ENCODE data around the gene KIAA0513. TPM values are rescaled to one million over a fixed set of nuclear protein-coding genes. Genes with fewer than 3 reads are reported as not detected.

KIAA0513 gene
- total RNA-seq, 1 experiment from 2014 or later: 6.6 TPM

GRCh38 chr16:85088570-85089199, 61.1 kb downstream of the KIAA0513 start:
- Histone ChIP-seq H3K36me3 (ENCODE audit: control insufficient read depth in 1 of 2, insufficient read depth in 2 of 2, low read length in 2 of 2) (no peaks in the 10 kb centered on the region), H3K4me1 (ENCODE audit: control insufficient read depth in 1 of 2, insufficient read depth in 2 of 2, low read length in 2 of 2) (peaks cover 0 to 7% of the 10 kb centered on the region in 2 experiments; a peak in 2 of 4 replicates), H3K9me2 (ENCODE audit: insufficient read depth) (no peaks in the 10 kb centered on the region), H3K9me3 (ENCODE audit: control insufficient read depth in 1 of 2, insufficient read depth in 1 of 2, low read depth in 1 of 2, low read length in 2 of 2) (no peaks in the 10 kb centered on the region), H4K20me1 (ENCODE audit: insufficient read depth) (no peaks in the 10 kb centered on the region), H3K4me3 (replicated peaks in 1 of 2; ENCODE audit: low read depth in 1 of 2, low read length in 2 of 2) (no peak overlapping the region), H3K27me3 (ENCODE audit: insufficient read depth, low read length) (no peaks in the 10 kb centered on the region; the same call in none of the 2 replicates), H3K4me2 (ENCODE audit: low read length) (no peak overlapping the region), H3K79me2 (ENCODE audit: insufficient read depth, low read length) (no peaks in the 10 kb centered on the region), H3K27ac (ENCODE audit: low read depth, low read length) (no peak overlapping the region), H3K9ac (ENCODE audit: low read length) (no peak overlapping the region), H2AFZ (ENCODE audit: low read depth, low read length, poor library complexity, severe bottlenecking) (no peak overlapping the region)
- DNase-seq (ENCODE audit: low read depth, low spot score): no peak
- ChIA-PET CTCF (no interaction called here), RAD21 (ENCODE audit: low non-redundant PET in 1 of 2, low total read pairs in 2 of 2, uncharacterized antibody in 2 of 2, unreplicated experiment in 2 of 2) (no interaction called here), POLR2A (no interaction called here)
- TF ChIP-seq MAX (IDR thresholded peaks at IDR 0.05): no peak
- TF ChIP-seq SP1 (IDR thresholded peaks at IDR 0.05; ENCODE audit: low read depth): no peak
- no peak for TF ChIP-seq RAD21 (IDR thresholded peaks at IDR 0.05; ENCODE audit: low read depth)
- no peak for TF ChIP-seq CTCF (IDR thresholded peaks at IDR 0.05 in 2 of 3, conservative IDR thresholded peaks at IDR 0.05 in 1 of 3; ENCODE audit: borderline replicate concordance in 1 of 3, insufficient read depth in 1 of 3, low read depth in 2 of 3, low read length in 2 of 3)
- TF ChIP-seq FOSL1 (IDR thresholded peaks at IDR 0.05; ENCODE audit: low read depth): no peak
- TF ChIP-seq POLR2AphosphoS5 (IDR thresholded peaks at IDR 0.05; ENCODE audit: low read depth, low read length): no peak
- no peak for TF ChIP-seq REST (IDR thresholded peaks at IDR 0.05; ENCODE audit: low read depth)
- no peak for TF ChIP-seq CBX3 (IDR thresholded peaks at IDR 0.05; ENCODE audit: low read depth)
- no peak for TF ChIP-seq ZFX (IDR thresholded peaks at IDR 0.05)
- no peak for TF ChIP-seq JUND (IDR thresholded peaks at IDR 0.05)
- TF ChIP-seq EGR1 (IDR thresholded peaks at IDR 0.05; ENCODE audit: low read depth): no peak
- no peak for TF ChIP-seq ATF3 (IDR thresholded peaks at IDR 0.05)
- intact Hi-C loops (cut with micrococcal nuclease): loop anchor here (5.0 kb wide), 1 partner anchor 61 kb away; the partner anchor contains the start of gene KIAA0513
- ATAC-seq: no peak
- BruUV-seq (replicated peaks): no TSS peak
